NT2/D1 (cell line): ENCODE measurements around the gene SERPINE2.

Experiments used
- SUZ12 ChIP-seq: IDR thresholded peaks from 2 replicates; pipeline ENCODE4 v1.6.1; 2011; ENCODE audit not compliant: insufficient read length, insufficient read depth; ENCODE audit errors: extremely low read depth
- YY1 ChIP-seq: IDR thresholded peaks from 2 replicates; pipeline ENCODE4 v1.6.1; 2011; ENCODE audit not compliant: insufficient read length, insufficient read depth
- ZNF274 ChIP-seq: IDR thresholded peaks from 2 replicates; pipeline ENCODE4 v1.6.1; 2011; ENCODE audit warnings: mild to moderate bottlenecking, low read depth, low read length

- TF ChIP-seq SUZ12, result no peak
- TF ChIP-seq ZNF274, result no peak
- no peak for TF ChIP-seq YY1
Measured at GRCh38 chr2:223943135-223943534, 96.0 kb downstream of the SERPINE2 start.
